ENCODE data around the gene EYS. TPM values are rescaled to one million over a fixed set of nuclear protein-coding genes. Genes with fewer than 3 reads are reported as not detected.

EYS gene
- total RNA-seq, 1 experiment from 2014 or later, result not detected

GRCh38 chr6:64920257-64920656 is 786.8 kb downstream of the EYS start:
- BruUV-seq (replicated peaks), result no TSS peak
- Histone ChIP-seq H2AFZ (ENCODE audit: low read depth, low read length, poor library complexity, severe bottlenecking) (no peak overlapping the region), H4K20me1 (ENCODE audit: insufficient read depth) (no peaks in the 10 kb centered on the region), H3K9me3 (ENCODE audit: control insufficient read depth in 1 of 2, insufficient read depth in 1 of 2, low read depth in 1 of 2, low read length in 2 of 2) (peaks cover 6 to 11% of the 10 kb centered on the region in 2 experiments; a peak in 2 of 4 replicates), H3K27me3 (ENCODE audit: insufficient read depth, low read length) (no peaks in the 10 kb centered on the region), H3K9ac (ENCODE audit: low read length) (no peak overlapping the region), H3K4me1 (ENCODE audit: control insufficient read depth in 1 of 2, insufficient read depth in 2 of 2, low read length in 2 of 2) (no peaks in the 10 kb centered on the region), H3K4me3 (replicated peaks in 1 of 2; ENCODE audit: low read depth in 1 of 2, low read length in 2 of 2) (no peak overlapping the region), H3K4me2 (ENCODE audit: low read length) (no peak overlapping the region), H3K27ac (ENCODE audit: low read depth, low read length) (no peak overlapping the region), H3K79me2 (ENCODE audit: insufficient read depth, low read length) (no peaks in the 10 kb centered on the region), H3K9me2 (ENCODE audit: insufficient read depth) (no peaks in the 10 kb centered on the region), H3K36me3 (ENCODE audit: control insufficient read depth in 1 of 2, insufficient read depth in 2 of 2, low read length in 2 of 2) (no peaks in the 10 kb centered on the region)
- DNase-seq (ENCODE audit: low read depth, low spot score), result no peak
- POLR2A ChIA-PET, result no interaction called here
- intact Hi-C loops (cut with micrococcal nuclease), result no loop called here
- RAD21 ChIA-PET (ENCODE audit: low non-redundant PET in 1 of 2, low total read pairs in 2 of 2, uncharacterized antibody in 2 of 2, unreplicated experiment in 2 of 2), result no interaction called here
- CTCF ChIA-PET, result no interaction called here
- TF ChIP-seq FOSL1 (IDR thresholded peaks at IDR 0.05; ENCODE audit: low read depth) (no peak), EZH2 (IDR thresholded peaks at IDR 0.05) (no peak), YY1 (IDR thresholded peaks at IDR 0.05; ENCODE audit: extremely low read depth, insufficient replicate concordance, low read depth, low read length) (no peak), ATF3 (IDR thresholded peaks at IDR 0.05) (no peak)
- ATAC-seq, result no peak

GRCh38 chr6:64914124-64914523 is 792.9 kb downstream of the EYS start:
- no peak overlapping the region for H2AFZ ChIP-seq (ENCODE audit: low read depth, low read length, poor library complexity, severe bottlenecking)
- ChIA-PET CTCF (no interaction called here), POLR2A (no interaction called here), RAD21 (ENCODE audit: low non-redundant PET in 1 of 2, low total read pairs in 2 of 2, uncharacterized antibody in 2 of 2, unreplicated experiment in 2 of 2) (no interaction called here)
- H3K36me3 ChIP-seq (ENCODE audit: control insufficient read depth in 1 of 2, insufficient read depth in 2 of 2, low read length in 2 of 2), result no peaks in the 10 kb centered on the region; a peak in 1 of 4 replicates
- intact Hi-C loops (cut with micrococcal nuclease), result no loop called here
- H4K20me1 ChIP-seq (ENCODE audit: insufficient read depth), result no peaks in the 10 kb centered on the region
- no peak overlapping the region for H3K4me3 ChIP-seq (replicated peaks in 1 of 2; ENCODE audit: low read depth in 1 of 2, low read length in 2 of 2)
- BruUV-seq (replicated peaks), result no TSS peak
- peaks cover 2 to 4% of the 10 kb centered on the region in 2 experiments; a peak in 2 of 4 replicates for H3K9me3 ChIP-seq (ENCODE audit: control insufficient read depth in 1 of 2, insufficient read depth in 1 of 2, low read depth in 1 of 2, low read length in 2 of 2)
- no peak for ATAC-seq
- H3K27me3 ChIP-seq (ENCODE audit: insufficient read depth, low read length), result no peaks in the 10 kb centered on the region
- H3K79me2 ChIP-seq (ENCODE audit: insufficient read depth, low read length), result no peaks in the 10 kb centered on the region
- no peak overlapping the region for H3K27ac ChIP-seq (ENCODE audit: low read depth, low read length)
- H3K9ac ChIP-seq (ENCODE audit: low read length), result no peak overlapping the region
- DNase-seq (ENCODE audit: low read depth, low spot score), result no peak
- no peaks in the 10 kb centered on the region for H3K4me1 ChIP-seq (ENCODE audit: control insufficient read depth in 1 of 2, insufficient read depth in 2 of 2, low read length in 2 of 2)
- no peak for TF ChIP-seq FOSL1 (IDR thresholded peaks at IDR 0.05; ENCODE audit: low read depth)
- no peak for TF ChIP-seq YY1 (IDR thresholded peaks at IDR 0.05; ENCODE audit: extremely low read depth, insufficient replicate concordance, low read depth, low read length)
- TF ChIP-seq TCF7L2 (IDR thresholded peaks at IDR 0.05; ENCODE audit: borderline replicate concordance, extremely low read depth, insufficient read depth, insufficient read length), result no peak
- no peak for TF ChIP-seq CTCF (IDR thresholded peaks at IDR 0.05 in 2 of 3, conservative IDR thresholded peaks at IDR 0.05 in 1 of 3; ENCODE audit: borderline replicate concordance in 1 of 3, insufficient read depth in 1 of 3, low read depth in 2 of 3, low read length in 2 of 3)
- no peak for TF ChIP-seq ATF3 (IDR thresholded peaks at IDR 0.05)
- TF ChIP-seq SIN3A (IDR thresholded peaks at IDR 0.05; ENCODE audit: low read depth), result no peak
- H3K9me2 ChIP-seq (ENCODE audit: insufficient read depth), result no peaks in the 10 kb centered on the region
- no peak overlapping the region for H3K4me2 ChIP-seq (ENCODE audit: low read length)
